AG04449 (cell line): ENCODE data around the gene EVC2.

Experiments
- CTCF ChIA-PET: fragments of 350-600 bp; formaldehyde crosslinking; extraction: SDS; loops from one replicate; lab custom pipeline; 2021; ENCODE audit warnings: antibody characterized with exemption; lab: Yijun Ruan, JAX
- POLR2A ChIA-PET: fragments of 400-600, 350-600 bp; formaldehyde crosslinking; extraction: SDS; loops from one replicate; lab custom pipeline; 2020; ENCODE audit warnings: antibody characterized with exemption, inconsistent platforms; lab: Yijun Ruan, JAX
- DNase-seq: peaks from one replicate; pipeline ENCODE4 v3.0.0-alpha.2; 2010; ENCODE audit warnings: low read depth, low spot score
- H3K4me3 ChIP-seq: 2 replicates; pipeline ENCODE4 v1.5.1; 2011; ENCODE audit warnings: low read depth, mild to moderate bottlenecking, control low read depth, low read length
- TF ChIP-seq, protein P1 (sequence below): IDR thresholded peaks from one replicate; pipeline ENCODE4 v1.5.1; 2011; ENCODE audit warnings: mild to moderate bottlenecking, moderate library complexity, low read length, control low read depth, inconsistent platforms; ENCODE audit not compliant: insufficient read depth; ENCODE audit errors: missing control alignments

Gene EVC2

GRCh38 chr4:5752376-5753184 is 44.2 kb upstream of the EVC2 start:
- DNase-seq: no peak
- H3K4me3 ChIP-seq: no peak overlapping the region
- ChIA-PET POLR2A (interaction anchor here (0.7 kb wide), 1 partner anchor 58 kb away, joined by 7 read pairs; no protein-coding TSS in a partner anchor), CTCF (interaction anchor here (1.3 kb wide), 1 partner anchor 42 kb away, joined by 5 read pairs; no protein-coding TSS in a partner anchor)
- TF ChIP-seq, protein P1, sequence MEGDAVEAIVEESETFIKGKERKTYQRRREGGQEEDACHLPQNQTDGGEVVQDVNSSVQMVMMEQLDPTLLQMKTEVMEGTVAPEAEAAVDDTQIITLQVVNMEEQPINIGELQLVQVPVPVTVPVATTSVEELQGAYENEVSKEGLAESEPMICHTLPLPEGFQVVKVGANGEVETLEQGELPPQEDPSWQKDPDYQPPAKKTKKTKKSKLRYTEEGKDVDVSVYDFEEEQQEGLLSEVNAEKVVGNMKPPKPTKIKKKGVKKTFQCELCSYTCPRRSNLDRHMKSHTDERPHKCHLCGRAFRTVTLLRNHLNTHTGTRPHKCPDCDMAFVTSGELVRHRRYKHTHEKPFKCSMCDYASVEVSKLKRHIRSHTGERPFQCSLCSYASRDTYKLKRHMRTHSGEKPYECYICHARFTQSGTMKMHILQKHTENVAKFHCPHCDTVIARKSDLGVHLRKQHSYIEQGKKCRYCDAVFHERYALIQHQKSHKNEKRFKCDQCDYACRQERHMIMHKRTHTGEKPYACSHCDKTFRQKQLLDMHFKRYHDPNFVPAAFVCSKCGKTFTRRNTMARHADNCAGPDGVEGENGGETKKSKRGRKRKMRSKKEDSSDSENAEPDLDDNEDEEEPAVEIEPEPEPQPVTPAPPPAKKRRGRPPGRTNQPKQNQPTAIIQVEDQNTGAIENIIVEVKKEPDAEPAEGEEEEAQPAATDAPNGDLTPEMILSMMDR: no peak

DNA sequence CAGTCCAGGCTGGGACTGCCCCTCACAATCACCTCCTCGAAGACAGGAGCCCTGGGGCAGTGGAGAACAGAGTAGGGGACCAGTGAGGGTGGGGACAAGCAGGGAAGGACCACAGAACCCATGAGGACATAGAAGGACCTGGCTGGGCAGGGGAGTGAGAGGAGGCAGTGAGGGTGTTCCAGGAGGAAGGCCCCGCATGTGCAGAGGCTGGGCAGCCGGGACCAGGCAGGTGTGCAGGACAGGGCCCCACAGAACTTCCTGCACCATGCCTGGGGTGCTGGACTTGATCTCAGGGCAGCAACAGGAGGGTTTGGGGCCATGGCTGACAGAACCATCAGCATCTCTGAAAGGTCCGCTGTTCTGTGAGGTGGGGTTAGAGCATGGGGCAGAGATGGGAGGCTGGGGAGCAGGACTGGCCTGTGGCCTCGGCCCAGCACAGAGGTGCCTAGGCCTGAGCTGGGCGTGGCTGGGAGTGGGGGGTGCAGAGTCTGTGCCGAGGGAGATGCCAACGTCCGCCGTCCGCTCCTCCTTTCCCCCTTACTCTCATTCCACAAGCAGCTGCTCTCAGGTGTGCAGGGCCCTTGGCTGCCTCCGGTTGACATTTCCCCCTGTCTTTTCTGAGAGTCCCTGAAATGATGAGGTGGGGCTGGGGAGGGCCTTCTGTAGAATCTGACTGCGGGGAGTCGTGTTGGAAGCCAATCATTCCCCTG is 43.5 kb upstream of the EVC2 start:
- DNase-seq: no peak
- TF ChIP-seq, protein P1: no peak
- no peak overlapping the region for H3K4me3 ChIP-seq
- CTCF ChIA-PET: interaction anchor here (1.3 kb wide), 1 partner anchor 42 kb away, joined by 5 read pairs; no protein-coding TSS in a partner anchor
- POLR2A ChIA-PET: no interaction called here

GRCh38 chr4:5750946-5751665 is 42.7 kb upstream of the EVC2 start:
- H3K4me3 ChIP-seq: no peak overlapping the region
- CTCF ChIA-PET: interaction anchor here (1.5 kb wide), 1 partner anchor 62 kb away, joined by 4 read pairs; no protein-coding TSS in a partner anchor
- DNase-seq: no peak
- POLR2A ChIA-PET: interaction anchor here (0.6 kb wide), 1 partner anchor 7 kb away, joined by 3 read pairs; no protein-coding TSS in a partner anchor
- TF ChIP-seq, protein P1: no peak

DNA sequence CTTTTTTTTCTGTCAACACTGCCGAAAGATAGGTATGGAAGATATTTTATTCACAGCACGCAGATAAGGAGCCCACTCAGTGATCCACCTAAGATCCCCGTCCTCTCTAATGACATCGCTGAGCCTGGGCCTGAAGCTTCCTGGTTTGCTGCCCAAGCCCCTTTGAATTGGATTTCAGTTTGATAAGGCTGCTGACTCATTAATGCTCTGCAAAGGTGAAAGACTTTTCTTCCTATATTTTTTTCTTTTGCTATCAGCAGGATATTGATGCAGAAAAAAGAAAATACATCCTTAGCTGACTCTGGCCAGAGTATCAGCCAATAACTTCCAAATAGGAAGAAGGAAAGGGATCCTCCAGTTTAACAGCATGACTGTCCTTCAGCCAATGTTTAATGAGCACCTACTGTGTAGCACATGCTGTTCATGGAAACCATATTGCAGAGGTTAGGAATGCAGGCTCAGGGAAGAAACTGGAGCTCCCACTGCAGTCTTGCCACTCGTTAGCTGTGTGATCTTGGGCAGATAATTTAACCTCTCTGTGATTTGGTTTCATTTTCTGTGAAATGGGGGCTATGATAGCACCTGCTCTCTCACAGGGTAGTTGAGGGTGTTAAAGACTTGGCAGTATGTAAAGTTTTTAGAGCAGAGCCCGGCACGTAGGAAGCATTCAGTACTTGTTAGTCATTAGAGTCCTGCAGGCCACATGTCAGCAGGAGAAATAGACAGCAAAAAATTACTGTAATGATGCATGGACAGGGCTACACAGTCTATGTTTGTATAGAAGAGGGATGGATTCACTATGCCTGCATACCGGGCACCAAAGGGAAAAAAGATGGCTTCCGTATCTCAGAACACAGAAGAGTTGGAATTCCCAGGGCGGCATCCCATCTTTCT is 41.9 kb upstream of the EVC2 start:
- H3K4me3 ChIP-seq: no peak overlapping the region
- TF ChIP-seq, protein P1: no peak
- DNase-seq: peak; percentile 86
- ChIA-PET CTCF (interaction anchor here (0.7 to 1.5 kb wide), 2 partner anchors 22 to 63 kb away, joined by 4 read pairs; no protein-coding TSS in a partner anchor), POLR2A (interaction anchor here (0.6 kb wide), 1 partner anchor 8 kb away, joined by 3 read pairs; no protein-coding TSS in a partner anchor)

DNA sequence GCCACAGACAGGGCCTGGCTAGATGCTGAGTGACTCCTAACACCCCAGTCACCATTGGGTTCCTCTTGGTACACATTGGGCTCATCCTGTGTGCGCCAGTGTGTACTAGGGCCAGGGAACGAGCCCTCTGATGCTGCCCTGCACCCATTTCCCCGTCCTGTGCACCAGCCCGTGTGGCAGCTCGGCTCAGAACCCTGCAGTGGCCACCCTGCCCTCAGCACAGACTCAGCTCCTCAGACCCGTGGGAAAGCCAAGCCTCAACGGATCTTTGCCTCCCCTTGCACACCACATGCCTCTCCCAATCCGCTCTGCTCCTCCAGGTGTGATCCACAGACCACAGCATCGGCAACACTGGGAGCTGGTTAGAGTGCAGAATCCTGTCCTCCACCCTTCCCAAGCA is 41.2 kb upstream of the EVC2 start:
- TF ChIP-seq, protein P1: no peak
- DNase-seq: no peak
- ChIA-PET POLR2A (interaction anchor here (0.8 kb wide), 1 partner anchor 28 kb away, joined by 5 read pairs; no protein-coding TSS in a partner anchor), CTCF (interaction anchor here (1.1 to 1.5 kb wide), 2 partner anchors 41 to 63 kb away, joined by 3 to 4 read pairs; no protein-coding TSS in a partner anchor)
- H3K4me3 ChIP-seq: no peak overlapping the region
